Omental fat pad (tissue), 4 donors: ENCODE results near the gene SLC26A6. TPM values are rescaled to one million over a fixed set of nuclear protein-coding genes. Genes with fewer than 3 reads are reported as not detected.

Experiments
- ATAC-seq: fragments of 150-250 bp; one replicate; pipeline ENCODE4 v1.9.1; 2016; ENCODE audit warnings: mild to moderate bottlenecking, moderate library complexity; ENCODE audit not compliant: low FRiP score
- DNase-seq: peaks from one replicate; pipeline ENCODE4 v3.0.0-alpha.2; 2019; ENCODE audit warnings: low spot score
- CTCF ChIP-seq, 3 donors: fragments of 450-650 bp; IDR thresholded peaks; one replicate each; pipeline ENCODE4 v1.5.1; 2016 to 2017; ENCODE audit warnings: antibody characterized with exemption in 3 of 3, mild to moderate bottlenecking in 3 of 3, moderate library complexity in 2 of 3
- total RNA-seq, 4 donors: library from RNA; depleted of rRNA; stranded (reverse); fragments of >200 nt; gene quantifications; one replicate each; pipeline ENCODE4 v1.1.0, GENCODE V29; 2016

The SLC26A6 gene
- total RNA-seq, 4 donors from 2014 or later, result 9.9 to 17.8 (median 14.6) TPM

GRCh38 chr3:48595075-48595525 is 40.2 kb downstream of the SLC26A6 start, which contains the start of gene COL7A1:
TSS of gene COL7A1 (minus strand) at chr3:48595329. CDS start at chr3:48595159, 170 bp downstream.
- TF ChIP-seq CTCF (IDR thresholded peaks at IDR 0.05), result no peak
- no peak for ATAC-seq
- no peak for DNase-seq

GRCh38 chr3:48594417-48595049 is 40.7 kb downstream of the SLC26A6 start:
- TF ChIP-seq CTCF (IDR thresholded peaks at IDR 0.05), result no peak
- ATAC-seq, result no peak
- DNase-seq, result no peak

- no peak for TF ChIP-seq CTCF (IDR thresholded peaks at IDR 0.05)
- ATAC-seq (no peak), DNase-seq (no peak)
These were observed 41.9 kb downstream of the SLC26A6 start for GRCh38 chr3:48593337-48593736.

- ATAC-seq (no peak), DNase-seq (no peak)
- TF ChIP-seq CTCF (IDR thresholded peaks at IDR 0.05), result no peak
These were observed 42.7 kb downstream of the SLC26A6 start for GRCh38 chr3:48592519-48593087.

- TF ChIP-seq CTCF (IDR thresholded peaks at IDR 0.05), result no peak
- DNase-seq (no peak), ATAC-seq (no peak)
These were observed 43.3 kb downstream of the SLC26A6 start for GRCh38 chr3:48591886-48592518.

GRCh38 chr3:48591436-48591835 is 43.8 kb downstream of the SLC26A6 start:
- DNase-seq (no peak), ATAC-seq (no peak)
- TF ChIP-seq CTCF (IDR thresholded peaks at IDR 0.05), result no peak
